ENCODE results near the gene DDX28.

GRCh38 chr16:68070249-68070730, 47.3 kb upstream of the DDX28 start:
- TF ChIP-seq CTCF (IDR thresholded peaks at IDR 0.05), result no peak
- TF ChIP-seq POLR2AphosphoS5 (IDR thresholded peaks at IDR 0.05), result no peak
- no peak for TF ChIP-seq POLR2A (IDR thresholded peaks at IDR 0.05; ENCODE audit: low read depth)
- no peak for TF ChIP-seq EP300 (IDR thresholded peaks at IDR 0.05)

Data from esophagus muscularis mucosa (tissue), 4 donors.